WI38 (cell line): ENCODE results near the gene DUSP7.
A peak's percentile ranks its signal among the peaks of the same experiment; 100 is the strongest.
"Not testable (repeated sequence)": the region's sequence is repeated elsewhere in the genome, so short reads cannot be mapped to it uniquely, and the experiment has no call there.

ENCODE experiments used
- H3K4me3 ChIP-seq: 2 replicates; pipeline ENCODE4 v1.5.1; 2011; ENCODE audit warnings: low read depth, mild to moderate bottlenecking, control low read depth, low read length
- CTCF ChIP-seq: IDR thresholded peaks from 2 replicates; pipeline ENCODE4 v1.5.1; 2012; ENCODE audit warnings: low read depth, mild to moderate bottlenecking, control low read depth, low read length

The DUSP7 gene

GRCh38 chr3:52044869-52045619 is 11.3 kb downstream of the DUSP7 start:
- TF ChIP-seq CTCF, result no peak
- H3K4me3 ChIP-seq, result no peak overlapping the region

GRCh38 chr3:52043750-52044149 is 12.6 kb downstream of the DUSP7 start:
- no peak overlapping the region for H3K4me3 ChIP-seq
- TF ChIP-seq CTCF, result no peak

- not testable (repeated sequence) for H3K4me3 ChIP-seq
Observed at GRCh38 chr3:52043039-52043438, 13.3 kb downstream of the DUSP7 start.

- TF ChIP-seq CTCF, result peak; percentile 27
Observed at GRCh38 chr3:52041118-52041731, 15.1 kb downstream of the DUSP7 start.

GRCh38 chr3:52040600-52040999 is 15.8 kb downstream of the DUSP7 start:
- no peak overlapping the region for H3K4me3 ChIP-seq
- TF ChIP-seq CTCF, result no peak

More at GRCh38 chr3:52041118-52041731, 15.1 kb downstream of the DUSP7 start:
- H3K4me3 ChIP-seq, result no peak overlapping the region

- TF ChIP-seq CTCF, result no peak
- H3K4me3 ChIP-seq, result no peak overlapping the region
Observed at GRCh38 chr3:52039846-52040245, 16.5 kb downstream of the DUSP7 start.

- no peak for TF ChIP-seq CTCF
- H3K4me3 ChIP-seq, result no peak overlapping the region
Observed at GRCh38 chr3:52039426-52039825, 16.9 kb downstream of the DUSP7 start.
